Endodermal cell (in vitro differentiated cells): Measurements from ENCODE around the gene TDRD7. TPM values are rescaled to one million over a fixed set of nuclear protein-coding genes. Genes with fewer than 3 reads are reported as not detected.

Experiments
- DNase-seq: peaks from one replicate; pipeline ENCODE4 v3.0.0-alpha.2; 2017
- H3K27ac ChIP-seq: 2 replicates; pipeline ENCODE4 v1.5.1; 2013; ENCODE audit warnings: mild to moderate bottlenecking, low read depth, low read length, moderate library complexity
- H3K27me3 ChIP-seq: 2 replicates; pipeline ENCODE4 v1.6.1; 2013; ENCODE audit warnings: mild to moderate bottlenecking, low read length, moderate library complexity; ENCODE audit not compliant: insufficient read depth, control insufficient read depth, poor library complexity, severe bottlenecking
- H3K36me3 ChIP-seq: 2 replicates; pipeline ENCODE4 v1.7.0; 2013; ENCODE audit warnings: mild to moderate bottlenecking, low read length, moderate library complexity; ENCODE audit not compliant: control insufficient read depth, insufficient read depth
- H3K4me1 ChIP-seq: one replicate; pipeline ENCODE4 v1.7.0; 2013; ENCODE audit warnings: low read length; ENCODE audit not compliant: control insufficient read depth, insufficient read depth
- H3K4me3 ChIP-seq: 2 replicates; pipeline ENCODE4 v1.5.1; 2013; ENCODE audit warnings: mild to moderate bottlenecking, low read length, moderate library complexity
- H3K9ac ChIP-seq: 2 replicates; pipeline ENCODE4 v1.6.1; 2013; ENCODE audit warnings: mild to moderate bottlenecking, low read length, moderate library complexity; ENCODE audit not compliant: poor library complexity, severe bottlenecking; ENCODE audit errors: extremely low read depth
- H3K9me3 ChIP-seq: 2 replicates; pipeline ENCODE4 v1.6.1; 2013; ENCODE audit warnings: mild to moderate bottlenecking, low read length, moderate library complexity; ENCODE audit not compliant: control insufficient read depth
- H3K27ac Mint-ChIP-seq: 2 replicates; pipeline ENCODE4 v1.8.0; 2020; ENCODE audit warnings: mixed read lengths
- H3K27me3 Mint-ChIP-seq: 2 replicates; pipeline ENCODE4 v1.8.0; 2021; ENCODE audit warnings: mild to moderate bottlenecking, mixed read lengths; ENCODE audit not compliant: insufficient read depth
- H3K36me3 Mint-ChIP-seq: 2 replicates; pipeline ENCODE4 v1.8.0; 2020; ENCODE audit warnings: low read depth, mixed read lengths
- H3K4me1 Mint-ChIP-seq: 2 replicates; pipeline ENCODE4 v1.8.0; 2020; ENCODE audit warnings: mixed read lengths
- H3K4me3 Mint-ChIP-seq: 2 replicates; pipeline ENCODE4 v1.8.0; 2020; ENCODE audit warnings: mild to moderate bottlenecking, moderate library complexity, mixed read lengths
- H3K9me3 Mint-ChIP-seq: 2 replicates; pipeline ENCODE4 v1.8.0; 2020; ENCODE audit warnings: mild to moderate bottlenecking, mixed read lengths
- WGBS, 2 experiments: methylation state at CpG; one replicate each; pipeline versions ENCODE4 v1.1.5 to v1.1.7; 2013; ENCODE audit warnings: missing lambda C conversion rate in 2 of 2, mixed read lengths in 1 of 2; ENCODE audit not compliant: insufficient coverage in 1 of 2, insufficient read length in 1 of 2; 5-methylcytosine and 5-hydroxymethylcytosine counted together
- total RNA-seq, 2 donors: library from RNA; stranded (reverse); fragmentation: NEBNext Ultra II Directional in 1 of 2; extraction: Animal tissue kit (Norgen Biotek cat#: 25700) in 1 of 2; gene quantifications; 2 replicates in 1 of 2; 3 replicates in 1 of 2; pipeline ENCODE4 v1.2.1, GENCODE V29; 2021
- TF ChIP-seq, protein P1 (sequence below): fragments of 200-600 bp; sonication (generic); conservative IDR thresholded peaks from 2 replicates; pipeline ENCODE4 v1.5.0; 2021; ENCODE audit warnings: antibody characterized with exemption, mild to moderate bottlenecking

The TDRD7 gene
- total RNA-seq, 2 donors from 2014 or later, result 25.9 to 31.9 TPM

DNA sequence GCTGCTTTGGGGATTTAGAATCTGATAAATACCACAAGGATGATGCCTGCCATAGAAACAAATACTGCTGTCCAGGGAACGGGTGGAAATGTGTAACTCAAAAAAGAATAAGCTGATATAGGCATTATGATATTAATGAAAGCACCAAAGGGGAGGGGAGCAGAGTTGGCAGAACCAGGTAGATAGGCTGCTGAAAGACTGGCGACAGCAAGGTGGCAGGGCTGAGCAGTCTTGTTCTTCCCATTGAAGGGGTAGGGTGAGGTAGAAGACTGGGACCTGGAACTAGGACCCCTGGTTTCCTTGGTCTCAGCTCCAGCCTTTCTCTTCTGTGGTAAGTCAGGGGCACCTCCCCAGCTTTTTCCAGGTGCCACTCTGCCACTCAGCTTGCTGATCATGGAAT lies 58.2 kb downstream of the TDRD7 start:
- Mint-ChIP-seq H3K36me3 (peaks cover 38% of the 10 kb centered on the region), H3K4me1 (peaks cover 30% of the 10 kb centered on the region), H3K9me3 (no peaks in the 10 kb centered on the region), H3K4me3 (no peak overlapping the region), H3K27ac (no peak overlapping the region), H3K27me3 (no peaks in the 10 kb centered on the region)
- Histone ChIP-seq H3K4me1 (peaks cover 19% of the 10 kb centered on the region), H3K27ac (no peak overlapping the region), H3K9ac (no peak overlapping the region), H3K36me3 (peaks cover 33% of the 10 kb centered on the region), H3K4me3 (no peak overlapping the region), H3K9me3 (no peaks in the 10 kb centered on the region), H3K27me3 (no peaks in the 10 kb centered on the region)
- peak; percentile 65 for DNase-seq
- 65 to 80% methylated on average over 1 to 2 of the region's 2 CpGs for WGBS, 2 experiments
- TF ChIP-seq, protein P1, sequence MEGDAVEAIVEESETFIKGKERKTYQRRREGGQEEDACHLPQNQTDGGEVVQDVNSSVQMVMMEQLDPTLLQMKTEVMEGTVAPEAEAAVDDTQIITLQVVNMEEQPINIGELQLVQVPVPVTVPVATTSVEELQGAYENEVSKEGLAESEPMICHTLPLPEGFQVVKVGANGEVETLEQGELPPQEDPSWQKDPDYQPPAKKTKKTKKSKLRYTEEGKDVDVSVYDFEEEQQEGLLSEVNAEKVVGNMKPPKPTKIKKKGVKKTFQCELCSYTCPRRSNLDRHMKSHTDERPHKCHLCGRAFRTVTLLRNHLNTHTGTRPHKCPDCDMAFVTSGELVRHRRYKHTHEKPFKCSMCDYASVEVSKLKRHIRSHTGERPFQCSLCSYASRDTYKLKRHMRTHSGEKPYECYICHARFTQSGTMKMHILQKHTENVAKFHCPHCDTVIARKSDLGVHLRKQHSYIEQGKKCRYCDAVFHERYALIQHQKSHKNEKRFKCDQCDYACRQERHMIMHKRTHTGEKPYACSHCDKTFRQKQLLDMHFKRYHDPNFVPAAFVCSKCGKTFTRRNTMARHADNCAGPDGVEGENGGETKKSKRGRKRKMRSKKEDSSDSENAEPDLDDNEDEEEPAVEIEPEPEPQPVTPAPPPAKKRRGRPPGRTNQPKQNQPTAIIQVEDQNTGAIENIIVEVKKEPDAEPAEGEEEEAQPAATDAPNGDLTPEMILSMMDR, result peak; percentile 73

DNA sequence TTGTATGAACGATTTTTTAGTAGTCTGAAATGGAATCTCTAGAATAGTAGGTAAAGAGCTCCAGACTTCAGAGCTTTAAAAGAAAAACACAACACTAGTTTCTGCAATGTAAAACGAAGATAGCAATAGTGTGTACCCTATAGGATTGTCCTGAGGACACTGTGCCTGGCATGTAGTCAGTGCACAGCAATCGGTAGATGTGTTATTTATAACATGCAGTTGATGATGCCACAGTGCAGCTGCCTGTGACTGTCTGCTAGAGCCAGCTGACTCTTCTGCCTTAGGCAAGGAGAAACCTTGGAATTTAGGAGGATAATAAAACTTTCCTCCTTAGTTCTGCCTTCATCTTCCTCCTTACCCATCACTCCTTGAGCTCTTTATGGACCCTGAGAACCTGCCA lies 61.8 kb downstream of the TDRD7 start:
- H3K4me3 Mint-ChIP-seq, result no peak overlapping the region
- DNase-seq, result no peak
- Histone ChIP-seq H3K36me3 (peaks cover 56% of the 10 kb centered on the region), H3K9ac (no peak overlapping the region), H3K27me3 (no peaks in the 10 kb centered on the region), H3K9me3 (no peaks in the 10 kb centered on the region), H3K4me1 (peaks cover 5% of the 10 kb centered on the region), H3K4me3 (no peak overlapping the region), H3K27ac (no peak overlapping the region)
- TF ChIP-seq, protein P1, result no peak
- peaks cover 41% of the 10 kb centered on the region for H3K36me3 Mint-ChIP-seq
- H3K9me3 Mint-ChIP-seq, result no peaks in the 10 kb centered on the region
- H3K27me3 Mint-ChIP-seq, result no peaks in the 10 kb centered on the region
- peaks cover 10% of the 10 kb centered on the region for H3K4me1 Mint-ChIP-seq
- 90% methylated on average over 3 of the region's 3 CpGs for WGBS, 2 experiments
- no peak overlapping the region for H3K27ac Mint-ChIP-seq

DNA sequence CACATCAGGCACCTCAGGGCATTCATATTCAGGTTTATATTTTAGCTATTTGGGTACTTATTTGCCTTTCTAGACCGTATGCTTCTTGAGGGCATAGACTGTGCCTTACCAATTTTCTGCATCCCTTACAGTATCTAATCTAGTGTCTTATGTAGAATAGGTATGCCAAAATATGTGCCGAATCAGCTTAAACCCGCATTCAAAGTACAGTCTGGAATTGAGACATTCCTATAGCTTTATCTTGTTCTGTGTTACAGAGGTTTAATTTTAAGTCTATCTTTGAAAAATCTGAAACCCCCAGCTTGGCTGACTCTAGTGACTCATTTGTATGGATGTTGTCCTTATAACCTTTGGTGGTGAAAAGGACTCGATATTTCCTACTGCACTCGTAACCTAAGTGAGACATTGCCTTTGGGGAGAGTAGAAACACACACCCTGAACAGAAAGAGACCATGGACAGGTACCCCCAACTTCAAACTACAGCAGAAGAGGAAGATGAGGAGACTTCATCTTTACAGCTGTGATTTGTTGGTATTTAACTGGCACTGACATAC lies 62.6 kb downstream of the TDRD7 start:
- no peaks in the 10 kb centered on the region for H3K9me3 ChIP-seq
- no peak overlapping the region for H3K9ac ChIP-seq
- Mint-ChIP-seq H3K4me1 (peaks cover 2% of the 10 kb centered on the region), H3K36me3 (peaks cover 46% of the 10 kb centered on the region), H3K27me3 (no peaks in the 10 kb centered on the region), H3K4me3 (no peak overlapping the region), H3K9me3 (no peaks in the 10 kb centered on the region), H3K27ac (no peak overlapping the region)
- H3K27me3 ChIP-seq, result no peaks in the 10 kb centered on the region
- WGBS, 2 experiments, result 94 to 100% methylated on average over 1 to 5 of the region's 5 CpGs
- H3K36me3 ChIP-seq, result peaks cover 63% of the 10 kb centered on the region
- H3K4me1 ChIP-seq, result no peaks in the 10 kb centered on the region
- TF ChIP-seq, protein P1, result no peak
- H3K27ac ChIP-seq, result no peak overlapping the region
- no peak overlapping the region for H3K4me3 ChIP-seq
- no peak for DNase-seq
